Epithelial cell of esophagus (primary cell): ENCODE measurements around the gene UPF3A.

Source experiments
- DNase-seq: peaks from one replicate; pipeline ENCODE4 v3.0.0; 2010; ENCODE audit warnings: low read depth
- H3K4me3 ChIP-seq: 2 replicates; pipeline ENCODE4 v1.5.1; 2011; ENCODE audit warnings: mild to moderate bottlenecking, low read length, control low read depth
- TF ChIP-seq, protein P1 (sequence below): IDR thresholded peaks from 2 replicates; pipeline ENCODE4 v1.5.1; 2011; ENCODE audit warnings: low read depth, mild to moderate bottlenecking, low read length, control low read depth, inconsistent platforms; ENCODE audit not compliant: insufficient read depth; ENCODE audit errors: missing control alignments

UPF3A gene

DNA sequence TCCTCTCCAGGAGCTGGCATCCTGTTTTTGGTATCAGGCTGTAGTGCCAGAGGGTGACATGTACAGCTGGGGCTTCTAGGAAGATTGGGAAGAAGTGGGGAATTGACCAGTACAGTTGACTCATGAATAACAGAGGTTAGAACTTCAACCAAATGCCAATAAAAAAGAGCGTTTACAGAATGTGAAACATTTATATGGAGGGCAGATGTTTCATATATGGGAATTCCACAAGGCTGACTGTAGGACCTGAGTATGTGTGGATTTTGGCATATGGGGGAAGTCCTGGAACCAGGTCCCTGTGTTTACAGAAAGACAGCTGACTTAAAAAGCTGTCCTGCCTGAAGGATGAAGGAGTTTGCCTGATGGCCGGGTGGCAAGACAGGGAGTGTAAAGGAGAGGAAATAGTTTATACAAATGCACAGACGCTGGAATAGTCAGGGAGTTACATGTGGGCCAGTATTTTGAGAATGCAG, 38.1 kb downstream of the UPF3A start:
- no peak overlapping the region for H3K4me3 ChIP-seq
- TF ChIP-seq, protein P1, sequence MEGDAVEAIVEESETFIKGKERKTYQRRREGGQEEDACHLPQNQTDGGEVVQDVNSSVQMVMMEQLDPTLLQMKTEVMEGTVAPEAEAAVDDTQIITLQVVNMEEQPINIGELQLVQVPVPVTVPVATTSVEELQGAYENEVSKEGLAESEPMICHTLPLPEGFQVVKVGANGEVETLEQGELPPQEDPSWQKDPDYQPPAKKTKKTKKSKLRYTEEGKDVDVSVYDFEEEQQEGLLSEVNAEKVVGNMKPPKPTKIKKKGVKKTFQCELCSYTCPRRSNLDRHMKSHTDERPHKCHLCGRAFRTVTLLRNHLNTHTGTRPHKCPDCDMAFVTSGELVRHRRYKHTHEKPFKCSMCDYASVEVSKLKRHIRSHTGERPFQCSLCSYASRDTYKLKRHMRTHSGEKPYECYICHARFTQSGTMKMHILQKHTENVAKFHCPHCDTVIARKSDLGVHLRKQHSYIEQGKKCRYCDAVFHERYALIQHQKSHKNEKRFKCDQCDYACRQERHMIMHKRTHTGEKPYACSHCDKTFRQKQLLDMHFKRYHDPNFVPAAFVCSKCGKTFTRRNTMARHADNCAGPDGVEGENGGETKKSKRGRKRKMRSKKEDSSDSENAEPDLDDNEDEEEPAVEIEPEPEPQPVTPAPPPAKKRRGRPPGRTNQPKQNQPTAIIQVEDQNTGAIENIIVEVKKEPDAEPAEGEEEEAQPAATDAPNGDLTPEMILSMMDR = no peak
- DNase-seq = no peak

DNA sequence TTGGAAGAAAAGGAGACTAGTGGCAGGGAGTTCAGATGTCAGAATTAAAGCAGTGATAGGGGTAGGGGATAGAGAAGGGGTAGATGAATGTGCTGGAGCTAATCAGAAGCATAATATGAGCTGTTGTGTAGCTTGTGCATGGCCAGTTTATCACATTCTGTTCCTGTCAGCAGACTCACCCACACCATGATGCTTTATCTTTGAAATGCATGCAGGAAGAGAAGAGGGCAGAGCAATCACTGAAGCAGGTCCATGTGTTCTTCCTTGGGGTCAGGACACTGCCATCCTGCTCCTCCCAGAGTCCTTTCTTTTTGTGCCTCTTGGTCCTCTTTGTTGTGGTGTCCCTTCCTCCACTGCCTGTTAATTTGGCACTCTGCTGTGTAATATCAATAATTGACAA, 38.7 kb downstream of the UPF3A start:
- TF ChIP-seq, protein P1 = no peak
- DNase-seq = no peak
- no peak overlapping the region for H3K4me3 ChIP-seq

GRCh38 chr13:114321256-114321655, 39.9 kb downstream of the UPF3A start:
- no peak overlapping the region for H3K4me3 ChIP-seq
- TF ChIP-seq, protein P1 = no peak
- no peak for DNase-seq

- DNase-seq = no peak
- no peak overlapping the region for H3K4me3 ChIP-seq
- TF ChIP-seq, protein P1 = no peak
Measured at GRCh38 chr13:114323349-114323748, 41.9 kb downstream of the UPF3A start.

GRCh38 chr13:114324334-114324733, 42.9 kb downstream of the UPF3A start:
- TF ChIP-seq, protein P1 = no peak
- no peak for DNase-seq
- no peak overlapping the region for H3K4me3 ChIP-seq

- TF ChIP-seq, protein P1 = no peak
- H3K4me3 ChIP-seq = no peak overlapping the region
- no peak for DNase-seq
Measured at GRCh38 chr13:114325729-114326128, 44.3 kb downstream of the UPF3A start.

DNA sequence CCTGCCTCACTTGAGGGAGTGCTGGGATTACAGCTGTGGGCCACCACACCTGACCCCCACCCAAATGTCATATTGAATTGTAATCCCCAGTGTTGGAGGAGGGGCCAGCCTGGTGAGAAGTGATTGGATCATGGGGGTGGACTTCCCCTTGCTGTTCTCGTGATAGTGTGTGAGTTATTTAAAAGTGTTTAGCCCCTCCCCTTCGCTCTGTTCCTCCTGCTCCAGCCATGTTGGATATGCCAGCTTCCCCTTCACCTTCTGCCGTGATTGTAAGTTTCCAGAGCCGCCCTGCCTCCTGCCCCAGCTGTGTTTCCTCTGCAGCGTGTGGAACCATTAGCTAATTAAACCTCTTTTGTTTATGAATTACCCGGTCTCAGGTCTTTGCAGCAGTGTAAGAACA, 46.6 kb downstream of the UPF3A start:
- TF ChIP-seq, protein P1 = no peak
- no peak overlapping the region for H3K4me3 ChIP-seq
- DNase-seq = no peak
